HG03565 (cell line): ENCODE data around the gene SLX4IP.
A peak's percentile ranks its signal among the peaks of the same experiment; 100 is the strongest.
"Not testable (repeated sequence)": the region's sequence is repeated elsewhere in the genome, so short reads cannot be mapped to it uniquely, and the experiment has no call there.

Experiments
- ATAC-seq: cut with Tn5 transposase; IDR thresholded peaks from one replicate; pipeline ENCODE4 v1.9.1; 2021; ENCODE audit warnings: mild to moderate bottlenecking, moderate library complexity; ENCODE audit not compliant: unreplicated experiment

Gene SLX4IP

DNA sequence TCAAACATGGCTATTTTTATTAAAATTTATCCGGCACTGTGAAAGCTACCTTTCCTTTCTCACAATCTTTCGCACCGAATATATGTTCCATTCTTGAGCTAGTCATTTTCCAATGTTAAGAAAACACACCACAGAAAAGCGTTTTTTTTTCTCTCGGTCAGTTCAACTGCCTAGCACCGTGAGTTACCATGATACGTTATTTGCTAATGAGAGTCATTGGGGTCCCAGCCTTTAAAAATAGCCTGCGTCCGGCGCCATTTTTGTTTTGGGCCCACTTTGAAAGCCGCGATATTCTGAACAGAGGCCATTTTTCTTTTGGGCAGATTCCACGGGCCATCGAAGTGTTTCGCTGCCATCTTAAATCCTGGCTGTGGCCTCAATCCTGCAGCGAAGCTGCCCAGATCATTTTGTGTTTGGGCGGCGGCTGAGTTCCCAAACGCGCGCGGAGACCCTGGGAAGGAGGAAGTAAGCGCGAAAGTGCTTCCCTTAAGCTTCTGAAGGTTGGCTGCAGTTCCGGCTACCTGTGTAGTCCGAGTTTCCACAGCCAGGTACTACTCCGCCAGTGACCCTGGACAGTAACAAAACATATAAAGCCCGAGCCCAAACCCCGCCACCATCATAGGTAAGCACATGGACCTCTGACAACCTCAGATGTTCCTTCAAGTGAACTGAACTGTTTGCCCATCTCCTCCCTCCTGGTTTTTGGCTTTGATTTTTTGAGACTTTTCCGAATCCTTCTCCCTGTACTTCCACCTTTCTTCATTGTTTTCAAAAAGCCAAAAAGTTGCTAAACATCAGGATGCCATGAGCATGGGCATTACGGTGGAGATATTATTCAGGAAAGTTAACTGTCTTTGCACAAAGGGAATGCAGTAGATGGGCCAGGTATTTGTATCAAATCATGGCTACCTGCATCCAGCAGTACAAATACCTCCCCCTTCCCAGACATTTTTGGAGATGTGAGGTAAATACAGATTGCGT is at the start of gene SLX4IP:
Gene SLX4IP, plus strand, starts transcription at position 474 of the 981 bp plus-strand sequence. CDS start 22,900 bp downstream, outside the sequence.
- peak; percentile 44 for ATAC-seq

DNA sequence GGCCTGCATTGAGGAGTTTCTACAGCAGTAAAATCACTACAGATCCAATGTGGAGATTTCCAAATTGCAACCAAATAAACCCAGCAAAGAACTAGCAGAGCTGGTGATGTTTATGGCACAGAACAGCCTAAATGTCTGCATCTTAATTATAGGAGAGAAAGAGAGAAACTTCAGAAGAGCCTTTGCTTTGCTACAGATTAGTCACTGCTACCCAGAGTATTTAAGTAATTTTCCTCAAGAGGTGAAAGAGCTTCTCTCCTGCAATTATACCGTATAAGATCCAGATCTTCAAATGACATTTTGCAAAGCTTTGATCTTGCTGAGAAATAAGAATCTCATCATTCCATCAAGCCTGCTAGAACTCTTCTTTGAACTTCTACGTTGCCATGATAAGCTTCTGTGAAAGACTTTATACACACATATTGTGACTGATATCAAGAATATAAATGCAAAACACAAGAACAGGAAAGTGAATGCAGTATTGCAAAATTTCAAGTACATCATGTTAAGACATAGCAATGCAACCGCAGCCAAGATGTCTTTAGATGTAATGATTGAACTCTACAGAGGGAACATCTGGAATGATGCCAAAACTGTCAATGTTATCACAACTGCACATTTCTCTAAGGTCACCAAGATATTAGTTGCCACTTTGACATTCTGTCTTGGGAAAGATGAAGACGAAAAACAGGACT is 49.1 kb upstream of the SLX4IP start:
- no peak for ATAC-seq

DNA sequence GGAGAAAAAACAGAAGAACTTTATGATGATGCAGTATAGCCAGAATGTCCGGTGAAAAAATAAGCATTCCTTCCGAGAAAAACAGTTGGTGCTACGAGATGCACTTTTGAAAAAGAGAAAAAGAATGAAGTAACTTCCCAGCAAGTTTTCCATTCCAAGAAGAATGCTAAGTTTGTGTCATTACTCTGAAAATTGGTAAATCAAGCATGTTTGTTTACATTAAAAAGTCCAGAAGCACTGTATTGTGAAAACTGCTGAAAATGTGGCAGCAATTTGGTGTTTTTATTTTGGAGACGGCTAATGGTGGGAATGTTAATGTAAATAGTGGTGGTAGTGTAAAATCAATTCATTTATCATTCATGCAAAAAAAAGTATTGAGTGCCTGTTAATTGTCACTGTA is 47.4 kb upstream of the SLX4IP start:
- no peak for ATAC-seq

- ATAC-seq: no peak
Observed at GRCh38 chr20:10388597-10388996, 46.5 kb upstream of the SLX4IP start.

DNA sequence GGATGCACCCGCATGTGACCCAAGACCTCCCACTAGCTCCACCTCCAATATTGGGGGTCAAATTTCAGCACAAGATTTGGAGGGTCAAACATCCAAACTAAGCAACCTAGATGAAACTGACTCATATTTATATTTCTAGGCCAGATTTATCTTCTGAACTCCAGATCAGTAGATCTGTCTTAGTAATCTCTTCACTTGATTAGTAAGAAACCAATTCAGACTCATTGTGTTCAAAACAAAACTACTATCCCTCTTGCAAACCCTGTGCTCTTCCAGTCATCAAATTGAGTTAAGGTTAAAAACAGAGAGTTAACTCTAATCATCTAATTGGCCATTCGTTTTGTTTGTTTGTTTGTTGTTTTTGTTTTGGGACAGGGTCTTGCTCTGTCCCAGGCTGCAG is 44.4 kb upstream of the SLX4IP start:
- no peak for ATAC-seq

- not testable (repeated sequence) for ATAC-seq
Observed at GRCh38 chr20:10394752-10395151, 40.4 kb upstream of the SLX4IP start.

- ATAC-seq: no peak
Observed at GRCh38 chr20:10398834-10399369, 36.2 kb upstream of the SLX4IP start.

- ATAC-seq: no peak
Observed at GRCh38 chr20:10402938-10403608, 32.0 kb upstream of the SLX4IP start.

DNA sequence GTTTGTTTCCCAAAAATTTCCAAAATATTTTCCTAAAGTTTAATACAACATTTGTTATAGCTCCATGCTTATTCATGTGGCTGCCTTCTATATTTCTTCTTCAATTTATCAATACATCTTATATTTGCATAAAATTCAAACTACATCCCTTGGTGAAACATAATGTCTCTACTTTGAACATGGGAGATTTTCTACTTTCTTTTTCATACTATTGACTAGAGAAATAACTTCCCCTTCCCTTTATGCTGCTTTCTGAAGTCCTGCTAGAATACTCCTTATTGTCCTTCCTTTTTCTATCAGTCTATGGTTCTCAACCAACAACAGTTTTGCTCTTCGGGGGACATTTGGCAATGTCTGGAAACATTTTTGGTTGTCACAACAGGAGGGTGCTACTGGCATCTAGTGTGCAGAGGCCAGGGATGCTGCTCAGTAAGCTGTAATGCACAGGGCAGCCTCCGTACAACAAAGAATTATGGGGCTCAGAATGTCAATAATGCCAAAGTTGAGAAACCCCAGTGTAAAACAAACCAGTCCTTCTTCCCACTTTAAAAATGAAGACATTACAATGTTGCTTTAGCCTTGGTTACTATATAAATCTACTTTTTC is 31.0 kb upstream of the SLX4IP start:
- no peak for ATAC-seq

- no peak for ATAC-seq
Observed at GRCh38 chr20:10404959-10405530, 30.1 kb upstream of the SLX4IP start.

DNA sequence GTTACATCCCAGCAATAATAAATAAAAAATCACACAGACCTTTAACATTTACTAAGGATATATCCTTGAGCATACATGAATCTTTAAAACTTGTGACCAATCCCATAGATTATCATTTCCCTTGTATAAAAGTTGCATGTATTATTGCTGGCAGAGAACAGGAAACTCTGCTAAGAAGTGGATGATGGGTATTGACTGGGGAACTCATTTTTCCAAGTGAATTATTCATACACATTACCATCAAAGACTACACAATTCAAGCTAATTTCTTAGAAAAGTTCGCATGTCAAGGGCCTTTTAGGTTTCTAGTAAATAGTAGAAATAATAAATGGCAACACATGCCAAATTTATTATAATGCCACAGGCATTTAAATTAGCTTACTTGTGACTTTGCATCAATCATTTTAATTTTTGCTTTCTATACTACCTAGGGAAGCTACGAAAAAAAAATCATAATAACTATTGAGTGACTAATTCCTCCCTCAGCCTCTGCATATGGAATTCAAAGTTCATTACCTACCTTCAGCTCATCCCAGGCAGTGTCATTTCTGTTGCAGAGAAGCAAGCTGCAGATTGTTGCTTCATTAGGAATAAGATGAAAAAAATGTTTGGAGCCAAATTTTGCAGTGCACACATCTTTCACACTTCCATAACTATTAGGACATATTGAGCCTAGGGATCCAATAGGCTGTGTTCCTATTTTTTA is 26.8 kb upstream of the SLX4IP start:
- ATAC-seq: no peak

DNA sequence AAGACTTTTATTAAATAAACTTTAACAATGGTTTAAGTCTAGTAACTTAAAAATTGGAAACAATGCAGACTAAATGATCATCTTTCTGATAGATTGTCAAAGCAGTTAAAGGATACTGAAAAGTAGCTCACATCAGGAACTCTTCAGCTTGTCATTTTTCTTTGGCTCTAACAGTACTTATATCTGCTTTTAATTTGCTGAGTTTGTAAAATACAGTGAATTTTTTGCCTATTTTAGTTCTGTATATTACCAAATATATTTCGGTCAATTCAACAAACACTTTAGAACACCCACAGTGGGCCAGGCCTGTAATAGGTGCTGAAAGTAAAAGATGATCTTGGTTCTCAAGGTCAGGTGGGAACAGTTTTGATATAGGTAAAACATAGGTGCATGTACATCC is 23.4 kb upstream of the SLX4IP start:
- ATAC-seq: no peak

DNA sequence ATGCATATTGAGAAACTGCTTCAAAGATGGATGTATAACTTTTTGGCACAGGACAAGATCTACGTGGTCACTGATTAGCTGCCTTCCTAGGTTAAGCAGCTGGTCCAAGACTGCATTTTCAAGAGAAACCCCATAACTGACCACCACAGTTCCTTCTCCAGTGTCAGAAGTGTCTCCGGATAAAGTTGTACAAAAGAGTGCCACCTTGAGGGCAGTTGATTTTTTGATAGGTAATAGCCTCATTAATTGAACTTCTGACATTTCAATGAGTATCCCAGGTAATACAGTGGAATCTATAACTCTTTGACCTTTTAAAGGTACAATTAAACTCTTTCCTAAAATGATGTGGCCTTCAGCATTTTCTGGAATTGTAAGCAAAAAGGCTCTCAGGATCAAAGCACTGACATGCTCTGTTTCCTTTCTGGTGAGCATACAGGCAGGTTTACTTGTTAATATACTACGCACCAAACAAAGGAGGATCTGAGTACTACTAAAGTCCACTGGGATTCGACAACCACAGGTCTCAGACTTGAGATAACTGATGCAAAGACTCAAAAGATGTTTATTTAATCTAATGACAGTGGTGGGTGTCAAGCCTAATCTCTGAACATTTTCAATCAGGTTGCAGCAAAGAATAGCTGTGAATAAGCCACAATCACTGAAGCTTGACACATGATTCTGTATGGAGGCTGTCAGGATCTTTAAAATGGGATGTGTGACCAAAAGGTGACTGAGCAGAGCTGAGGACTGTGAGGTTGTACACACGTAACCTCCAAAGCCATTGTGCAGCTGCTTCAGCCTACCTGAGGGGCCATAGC is 22.3 kb upstream of the SLX4IP start:
- ATAC-seq: no peak

DNA sequence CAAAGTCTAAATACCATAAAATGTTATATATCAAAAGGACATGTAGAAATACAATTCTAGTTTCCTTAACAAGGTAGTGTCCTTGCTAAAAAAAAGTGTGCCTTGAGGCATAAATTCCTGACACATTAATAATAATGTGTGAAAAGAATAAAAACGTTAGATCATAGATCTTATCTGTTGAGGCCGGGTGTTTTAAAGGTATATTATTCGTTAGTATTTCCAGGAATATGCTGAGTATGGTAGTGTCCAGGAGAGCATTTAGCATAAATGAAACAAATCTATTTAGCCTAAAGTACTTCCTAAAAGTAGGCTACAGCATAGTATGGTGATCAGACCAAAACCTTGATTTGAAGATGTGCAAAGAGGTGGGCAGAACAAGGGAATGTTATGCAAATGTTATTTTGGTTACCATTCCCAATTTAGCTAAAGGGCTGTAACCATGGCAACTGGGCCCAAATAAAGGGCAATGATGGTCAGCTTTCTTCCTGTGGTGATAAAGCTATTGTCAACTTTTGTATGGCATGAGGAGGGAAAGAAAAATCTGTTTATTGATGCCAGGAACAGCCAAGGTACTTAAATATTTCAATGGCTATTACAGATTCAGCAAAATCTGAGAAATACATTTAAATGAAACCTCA is 20.0 kb upstream of the SLX4IP start:
- ATAC-seq: no peak

DNA sequence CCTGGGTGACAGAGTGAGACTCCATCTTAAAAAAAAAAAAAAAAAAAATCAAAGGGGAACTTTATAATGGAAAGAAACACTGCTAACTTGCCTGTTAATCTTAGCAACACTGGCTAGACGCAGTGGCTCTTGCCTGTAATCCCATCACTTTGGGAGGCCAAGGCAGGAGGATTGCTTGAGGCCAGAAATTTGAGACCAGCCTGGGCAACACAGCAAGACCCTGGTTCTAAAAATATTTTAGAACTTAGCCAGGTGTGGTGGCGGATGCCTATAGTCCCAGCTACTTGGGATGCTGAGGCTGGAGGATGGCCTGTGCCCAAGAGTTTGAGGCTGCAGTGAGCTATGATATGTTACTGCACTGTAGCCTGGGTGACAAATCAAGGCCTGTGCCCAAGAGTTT is 17.9 kb upstream of the SLX4IP start:
- ATAC-seq: not testable (repeated sequence)

DNA sequence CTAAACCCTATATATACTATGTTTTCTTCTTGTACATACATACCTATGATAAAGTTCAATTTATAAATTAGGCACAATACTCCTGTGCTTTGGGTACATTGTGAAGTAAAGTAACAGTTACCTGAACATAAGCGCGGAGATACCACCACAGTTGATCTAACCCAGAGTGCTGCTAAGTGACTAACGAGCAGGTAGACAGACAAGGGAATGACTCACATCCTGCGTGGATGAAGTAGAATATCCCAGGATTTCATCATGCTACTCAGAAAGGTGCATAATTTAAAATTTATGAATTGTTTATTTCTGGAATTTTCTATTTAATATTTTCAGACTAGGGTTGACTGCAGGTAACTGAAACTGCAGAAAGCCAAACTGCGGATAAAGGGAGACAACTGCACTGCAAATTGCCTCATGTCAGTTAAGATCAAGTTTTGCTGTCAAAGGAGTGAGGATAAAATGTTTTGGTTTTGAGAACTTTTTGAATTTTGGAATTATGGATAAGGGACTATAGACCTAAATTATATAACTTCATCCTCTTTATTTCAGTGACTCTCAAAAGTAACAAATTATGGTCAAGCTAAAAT is 15.5 kb upstream of the SLX4IP start:
- ATAC-seq: no peak

DNA sequence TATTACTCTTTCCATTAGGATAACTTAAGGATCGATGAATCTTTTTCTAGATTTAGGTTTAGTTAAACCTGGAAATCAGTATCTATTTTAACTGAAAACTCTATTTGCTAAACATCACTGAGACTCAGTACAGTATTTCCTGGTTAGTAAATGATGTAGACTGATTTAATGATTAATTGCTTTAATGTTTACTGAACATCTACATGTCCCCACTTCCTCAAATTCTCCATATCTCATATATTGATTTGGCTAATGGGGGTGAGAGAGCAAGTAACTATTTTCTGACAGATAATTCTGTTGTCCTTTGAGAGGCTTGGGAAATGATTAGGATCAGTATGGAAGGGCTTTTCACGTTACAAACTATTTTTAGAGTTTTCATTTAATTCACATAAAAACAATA is 11.4 kb upstream of the SLX4IP start:
- no peak for ATAC-seq

GRCh38 chr20:10427060-10427692 is 7.9 kb upstream of the SLX4IP start:
- no peak for ATAC-seq
